ENCODE measurements around the gene PRKCH.

Gene PRKCH

DNA sequence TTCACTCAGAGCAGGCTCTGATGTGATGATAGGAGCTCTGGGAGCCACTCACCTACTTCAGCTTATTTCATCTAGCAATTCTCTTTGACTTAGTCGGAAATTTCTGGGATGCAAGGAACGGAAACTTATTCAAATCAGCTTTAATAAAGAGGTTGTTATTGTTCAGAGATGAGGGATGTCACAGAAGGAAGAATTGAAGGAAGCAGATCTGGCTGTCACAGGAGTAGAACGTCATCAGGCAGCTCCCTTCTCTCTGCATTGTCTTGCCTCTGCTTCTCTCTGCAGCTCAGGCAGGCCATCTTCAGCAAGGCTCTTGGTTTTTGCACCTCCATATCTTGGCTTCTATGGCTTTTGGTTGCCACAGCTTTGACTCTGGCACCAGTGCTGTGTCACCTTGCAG is 32.7 kb upstream of the PRKCH start:
- TF ChIP-seq, protein P1, sequence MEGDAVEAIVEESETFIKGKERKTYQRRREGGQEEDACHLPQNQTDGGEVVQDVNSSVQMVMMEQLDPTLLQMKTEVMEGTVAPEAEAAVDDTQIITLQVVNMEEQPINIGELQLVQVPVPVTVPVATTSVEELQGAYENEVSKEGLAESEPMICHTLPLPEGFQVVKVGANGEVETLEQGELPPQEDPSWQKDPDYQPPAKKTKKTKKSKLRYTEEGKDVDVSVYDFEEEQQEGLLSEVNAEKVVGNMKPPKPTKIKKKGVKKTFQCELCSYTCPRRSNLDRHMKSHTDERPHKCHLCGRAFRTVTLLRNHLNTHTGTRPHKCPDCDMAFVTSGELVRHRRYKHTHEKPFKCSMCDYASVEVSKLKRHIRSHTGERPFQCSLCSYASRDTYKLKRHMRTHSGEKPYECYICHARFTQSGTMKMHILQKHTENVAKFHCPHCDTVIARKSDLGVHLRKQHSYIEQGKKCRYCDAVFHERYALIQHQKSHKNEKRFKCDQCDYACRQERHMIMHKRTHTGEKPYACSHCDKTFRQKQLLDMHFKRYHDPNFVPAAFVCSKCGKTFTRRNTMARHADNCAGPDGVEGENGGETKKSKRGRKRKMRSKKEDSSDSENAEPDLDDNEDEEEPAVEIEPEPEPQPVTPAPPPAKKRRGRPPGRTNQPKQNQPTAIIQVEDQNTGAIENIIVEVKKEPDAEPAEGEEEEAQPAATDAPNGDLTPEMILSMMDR (IDR thresholded peaks at IDR 0.05; ENCODE audit: borderline replicate concordance, insufficient read depth, low read depth, low read length) = no peak
- no peak overlapping the region for H3K4me3 ChIP-seq (ENCODE audit: low read depth, low read length)

DNA sequence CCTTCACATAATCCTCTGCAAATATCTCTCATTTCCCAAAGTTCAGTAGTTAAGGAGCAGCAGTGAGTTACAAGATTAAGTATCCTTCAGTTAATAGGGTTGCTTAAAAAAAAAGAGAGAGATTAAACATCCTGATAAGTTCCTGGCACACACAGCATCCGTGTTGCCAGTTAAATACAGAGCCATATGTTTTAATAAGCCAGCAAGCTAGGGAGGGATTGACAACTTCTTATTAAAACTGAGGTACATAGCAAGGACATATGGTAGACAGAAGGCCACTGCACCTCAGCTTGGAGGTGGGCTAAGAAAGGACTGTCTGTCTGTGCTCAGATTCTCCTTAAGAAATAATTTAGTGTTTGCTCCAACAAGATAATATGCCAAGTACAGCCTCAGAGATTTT is 30.7 kb upstream of the PRKCH start:
- TF ChIP-seq, protein P1 (IDR thresholded peaks at IDR 0.05; ENCODE audit: borderline replicate concordance, insufficient read depth, low read depth, low read length) = no peak
- H3K4me3 ChIP-seq (ENCODE audit: low read depth, low read length) = no peak overlapping the region

DNA sequence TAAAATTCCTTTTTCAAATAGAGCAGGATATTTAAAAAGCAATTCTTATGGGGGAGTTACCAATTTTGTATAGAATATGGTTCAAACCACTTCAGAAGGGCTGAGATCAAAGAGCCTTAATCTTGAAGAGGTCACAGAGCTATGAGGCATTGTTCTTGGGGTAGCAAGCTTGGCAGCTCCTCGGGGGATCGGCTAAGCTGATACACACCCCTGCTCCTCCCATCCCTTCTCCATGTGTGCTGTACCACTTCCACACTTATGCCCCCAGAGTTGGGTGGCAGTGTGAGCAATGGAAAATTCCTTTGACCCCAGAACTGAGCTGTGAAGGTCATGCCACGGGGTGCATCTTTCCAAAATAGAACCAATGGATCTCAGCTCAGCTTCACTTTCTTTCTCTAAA is 25.2 kb upstream of the PRKCH start:
- TF ChIP-seq, protein P1 (IDR thresholded peaks at IDR 0.05; ENCODE audit: borderline replicate concordance, insufficient read depth, low read depth, low read length) = no peak
- no peak overlapping the region for H3K4me3 ChIP-seq (ENCODE audit: low read depth, low read length)

DNA sequence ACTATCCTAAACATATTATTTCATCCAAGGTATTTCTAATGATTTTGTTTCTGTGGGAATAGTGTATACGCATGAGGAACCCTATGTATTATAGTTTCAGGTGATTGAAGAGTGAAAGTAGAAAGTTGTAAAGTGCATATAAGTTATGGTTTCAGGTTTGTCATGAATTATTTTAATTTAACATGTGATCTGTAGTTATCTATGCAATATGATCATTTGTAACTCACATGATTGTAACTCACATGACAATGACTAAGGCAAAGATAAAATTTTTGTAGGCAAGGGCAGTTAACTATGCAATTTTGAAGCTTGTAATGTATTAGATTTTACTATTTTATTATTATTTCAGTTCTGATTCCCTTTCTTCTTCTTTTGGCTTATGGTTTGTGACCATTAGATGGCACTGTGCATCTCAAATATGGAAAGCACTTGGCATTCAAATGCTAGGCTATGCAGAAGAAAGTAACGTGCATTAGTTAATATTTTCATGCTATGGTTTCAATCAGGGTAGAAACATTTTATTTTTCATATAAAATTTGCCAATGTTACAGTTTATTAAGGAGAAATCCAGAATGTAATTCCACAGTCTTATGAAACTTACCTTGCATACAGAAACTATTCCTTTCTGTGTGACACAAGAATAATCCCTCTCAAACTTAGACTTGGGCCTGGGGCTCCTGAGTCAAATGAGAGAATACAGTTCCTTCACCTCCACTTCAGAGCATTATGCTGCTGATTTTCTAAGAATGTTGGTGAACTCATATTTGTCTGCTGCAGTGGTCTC is 24.5 kb upstream of the PRKCH start:
- TF ChIP-seq, protein P1 (IDR thresholded peaks at IDR 0.05; ENCODE audit: borderline replicate concordance, insufficient read depth, low read depth, low read length) = peak; percentile 37; the same call in 1 of the 2 replicates
- no peak overlapping the region for H3K4me3 ChIP-seq (ENCODE audit: low read depth, low read length)

DNA sequence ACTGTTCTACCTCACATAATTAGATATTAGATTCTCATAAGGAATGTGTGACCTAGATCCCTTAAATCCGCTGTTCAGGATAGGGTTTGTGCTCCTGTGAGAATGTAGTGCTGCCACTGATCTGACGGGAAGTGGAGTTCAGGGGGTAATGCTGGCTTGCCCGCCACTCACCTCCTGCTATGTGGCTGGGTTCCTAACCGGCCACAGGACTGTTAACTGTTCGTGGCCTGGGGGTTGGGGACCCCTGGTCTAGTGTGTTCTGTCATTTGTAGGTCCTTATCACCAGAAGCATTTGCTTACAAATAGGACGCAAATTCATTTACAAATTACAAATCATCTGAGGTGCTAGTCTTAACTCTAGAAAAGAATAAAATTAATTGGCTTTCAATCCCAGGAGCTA is 23.8 kb upstream of the PRKCH start:
- TF ChIP-seq, protein P1 (IDR thresholded peaks at IDR 0.05; ENCODE audit: borderline replicate concordance, insufficient read depth, low read depth, low read length) = no peak
- no peak overlapping the region for H3K4me3 ChIP-seq (ENCODE audit: low read depth, low read length)

DNA sequence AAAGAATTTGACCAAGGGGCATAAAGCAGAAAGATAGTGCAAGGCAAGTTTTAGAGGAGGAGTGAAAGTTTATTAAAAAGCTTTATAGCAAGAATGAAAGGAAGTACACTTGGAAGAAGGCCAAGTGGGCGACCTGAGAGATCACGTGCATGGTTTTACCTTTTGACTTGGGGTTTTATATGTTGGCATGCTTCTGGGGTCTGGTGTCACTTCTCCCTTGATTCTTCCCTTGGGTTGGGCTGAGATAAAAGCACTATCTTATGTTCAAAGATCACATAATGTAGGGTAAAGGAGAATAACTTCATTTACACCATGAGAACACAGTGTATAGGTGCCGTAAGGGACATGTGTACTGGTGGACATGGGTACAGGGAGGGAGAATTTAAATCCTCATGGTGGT is 22.6 kb upstream of the PRKCH start:
- TF ChIP-seq, protein P1 (IDR thresholded peaks at IDR 0.05; ENCODE audit: borderline replicate concordance, insufficient read depth, low read depth, low read length) = no peak
- no peak overlapping the region for H3K4me3 ChIP-seq (ENCODE audit: low read depth, low read length)

DNA sequence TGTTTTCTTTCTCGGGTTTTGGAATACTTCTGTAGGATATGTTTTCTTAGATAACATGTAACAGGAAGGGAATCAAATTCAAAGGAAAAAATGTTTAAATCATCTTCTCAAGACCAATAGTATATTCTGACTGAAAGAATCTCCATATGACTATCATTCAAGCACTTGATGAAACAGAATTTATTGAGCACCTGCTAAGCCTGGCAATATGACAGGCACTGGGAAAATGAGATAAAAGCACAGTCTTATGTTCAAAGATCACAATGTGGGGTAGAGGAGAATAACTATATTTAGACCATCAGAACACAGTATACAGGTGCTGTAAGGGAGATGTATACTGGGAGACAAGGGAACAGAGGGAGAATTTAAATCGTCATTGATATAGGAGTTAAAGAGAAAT is 21.2 kb upstream of the PRKCH start:
- TF ChIP-seq, protein P1 (IDR thresholded peaks at IDR 0.05; ENCODE audit: borderline replicate concordance, insufficient read depth, low read depth, low read length) = no peak

More for the DNA sequence above, 21.2 kb upstream of the PRKCH start:
- H3K4me3 ChIP-seq (ENCODE audit: low read depth, low read length) = no peak overlapping the region
